Sigmoid colon (tissue), 4 donors: ENCODE measurements around the gene GRAMD1B.

ENCODE experiments used
- EP300 ChIP-seq, 4 donors: sonication (generic); formaldehyde crosslinking; IDR thresholded peaks; one replicate each; pipeline ENCODE4 v1.6.1; 2017; ENCODE audit warnings: antibody characterized with exemption in 4 of 4
- POLR2A ChIP-seq, 2 donors: fragments of 450-650 bp; IDR thresholded peaks; one replicate each; pipeline ENCODE4 v1.6.1; 2016; ENCODE audit warnings: antibody characterized with exemption in 2 of 2, mild to moderate bottlenecking in 2 of 2, moderate library complexity in 2 of 2
- POLR2AphosphoS5 ChIP-seq, 4 donors: sonication (generic); formaldehyde crosslinking; IDR thresholded peaks; one replicate each; pipeline ENCODE4 v1.6.1; 2017; ENCODE audit warnings: antibody characterized with exemption in 4 of 4
- TF ChIP-seq, protein P1 (sequence below), 4 experiments: fragments of 450-650 bp in 3 of 4; fragments of 200-600 bp in 1 of 4; IDR thresholded peaks; one replicate each; pipeline ENCODE4 v1.5.1; 2016 to 2019; ENCODE audit warnings: antibody characterized with exemption in 4 of 4, mild to moderate bottlenecking in 3 of 4, moderate library complexity in 2 of 4

DNA sequence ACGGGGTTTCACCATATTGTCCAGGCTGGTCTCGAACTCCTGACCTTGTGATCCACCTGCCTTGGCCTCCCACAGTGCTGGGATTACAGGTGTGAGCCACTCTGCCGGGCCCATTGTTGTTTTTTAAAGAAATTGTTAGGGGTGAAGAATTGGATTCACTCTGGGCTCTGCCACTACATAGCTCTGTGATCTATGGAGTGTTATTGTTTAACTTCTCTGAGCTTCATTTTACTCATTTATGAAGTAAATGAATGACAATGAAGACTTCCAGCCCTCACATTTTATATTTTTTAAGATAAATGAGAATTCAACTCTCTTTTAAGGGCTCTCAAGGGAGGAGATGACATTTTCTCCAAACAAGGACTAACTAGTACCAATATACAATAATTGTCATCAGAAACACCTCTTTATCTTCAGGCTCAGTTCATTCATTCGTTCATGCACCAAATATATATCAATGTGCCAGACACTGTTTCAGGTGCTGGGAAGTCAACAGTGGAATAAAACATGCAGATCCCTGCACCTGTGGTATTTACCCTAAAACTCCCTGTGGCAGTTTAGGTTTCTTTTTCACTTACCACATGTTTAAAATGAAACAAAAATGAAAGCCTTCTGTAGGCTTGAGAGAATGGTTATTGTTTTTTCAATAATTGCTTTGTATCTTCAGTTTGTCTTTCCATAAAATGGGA is 23.5 kb upstream of the GRAMD1B start:
- TF ChIP-seq POLR2A (IDR thresholded peaks at IDR 0.05) = no peak
- TF ChIP-seq POLR2AphosphoS5 (IDR thresholded peaks at IDR 0.05) = no peak
- TF ChIP-seq, protein P1, sequence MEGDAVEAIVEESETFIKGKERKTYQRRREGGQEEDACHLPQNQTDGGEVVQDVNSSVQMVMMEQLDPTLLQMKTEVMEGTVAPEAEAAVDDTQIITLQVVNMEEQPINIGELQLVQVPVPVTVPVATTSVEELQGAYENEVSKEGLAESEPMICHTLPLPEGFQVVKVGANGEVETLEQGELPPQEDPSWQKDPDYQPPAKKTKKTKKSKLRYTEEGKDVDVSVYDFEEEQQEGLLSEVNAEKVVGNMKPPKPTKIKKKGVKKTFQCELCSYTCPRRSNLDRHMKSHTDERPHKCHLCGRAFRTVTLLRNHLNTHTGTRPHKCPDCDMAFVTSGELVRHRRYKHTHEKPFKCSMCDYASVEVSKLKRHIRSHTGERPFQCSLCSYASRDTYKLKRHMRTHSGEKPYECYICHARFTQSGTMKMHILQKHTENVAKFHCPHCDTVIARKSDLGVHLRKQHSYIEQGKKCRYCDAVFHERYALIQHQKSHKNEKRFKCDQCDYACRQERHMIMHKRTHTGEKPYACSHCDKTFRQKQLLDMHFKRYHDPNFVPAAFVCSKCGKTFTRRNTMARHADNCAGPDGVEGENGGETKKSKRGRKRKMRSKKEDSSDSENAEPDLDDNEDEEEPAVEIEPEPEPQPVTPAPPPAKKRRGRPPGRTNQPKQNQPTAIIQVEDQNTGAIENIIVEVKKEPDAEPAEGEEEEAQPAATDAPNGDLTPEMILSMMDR (IDR thresholded peaks at IDR 0.05) = no peak
- no peak for TF ChIP-seq EP300 (IDR thresholded peaks at IDR 0.05)
